HCT116 (cell line): ENCODE measurements around the gene DAPP1. TPM values are rescaled to one million over a fixed set of nuclear protein-coding genes. Genes with fewer than 3 reads are reported as not detected.

ENCODE experiments used
- ATAC-seq: fragments of 200-7000 bp; cut with Tn5 transposase; 2 replicates; pipeline ENCODE4 v1.9.1; 2020; ENCODE audit warnings: mild to moderate bottlenecking, moderate library complexity
- BruUV-seq: library from RNA; stranded (reverse); fragments of 400-500 nt; replicated peaks from 2 replicates; lab custom pipeline; 2021; lab: Mats Ljungman, UMichigan
- CTCF ChIA-PET: fragments of 300-600 bp; sonication (Branson Sonifier 250); formaldehyde crosslinking; loops from one replicate; lab custom pipeline; 2021; ENCODE audit warnings: antibody characterized with exemption; lab: Charles Lee
- POLR2A ChIA-PET: fragments of 300-600, 350-600 bp; sonication (Branson Sonifier 250); formaldehyde crosslinking; loops from one replicate; lab custom pipeline; 2021; ENCODE audit warnings: antibody characterized with exemption; lab: Charles Lee
- RAD21 ChIA-PET, 2 experiments: fragments of 300-600 bp; sonication (Branson Sonifier 250); formaldehyde crosslinking; loops; one replicate each; lab custom pipeline; 2023; ENCODE audit warnings: low total read pairs in 2 of 2; ENCODE audit not compliant: uncharacterized antibody in 2 of 2, unreplicated experiment in 2 of 2, low non-redundant PET in 1 of 2; lab: Charles Lee
- DNase-seq: peaks from one replicate; pipeline ENCODE4 v3.0.0-alpha.2; 2010; ENCODE audit warnings: low read depth, low spot score
- H2AFZ ChIP-seq: fragments of 200-600 bp; shearing (Covaris generic), sonication (generic); 2 replicates; pipeline ENCODE4 v1.6.1; 2017; ENCODE audit warnings: low read depth, mixed run types, mixed read lengths, antibody characterized with exemption, low read length; ENCODE audit not compliant: poor library complexity, severe bottlenecking
- H3K27ac ChIP-seq: 2 replicates; pipeline ENCODE4 v1.5.1; 2012; ENCODE audit warnings: low read depth, low read length
- H3K27me3 ChIP-seq: fragments of 200-600 bp; sonication (generic); 2 replicates; pipeline ENCODE4 v1.6.1; 2016; ENCODE audit warnings: mixed run types, low read length, mixed read lengths; ENCODE audit not compliant: insufficient read depth
- H3K36me3 ChIP-seq, 2 experiments: fragments of 200-500 bp in 1 of 2; fragments of 200-600 bp in 1 of 2; sonication (Bioruptor generic) in 1 of 2; sonication (generic) in 1 of 2; 2 replicates each; pipeline versions ENCODE4 v1.5.1 to v1.6.1; 2014 to 2016; ENCODE audit warnings: low read length in 2 of 2, inconsistent platforms in 1 of 2, mixed read lengths in 1 of 2, mixed run types in 1 of 2; ENCODE audit not compliant: insufficient read depth in 2 of 2, control insufficient read depth in 1 of 2
- H3K4me1 ChIP-seq, 2 experiments: fragments of 200-600 bp in 1 of 2; sonication (generic) in 1 of 2; 2 replicates each; pipeline versions ENCODE4 v1.5.1 to v1.6.1; 2012 to 2017; ENCODE audit warnings: low read length in 2 of 2, inconsistent platforms in 1 of 2, mild to moderate bottlenecking in 1 of 2, mixed read lengths in 1 of 2, mixed run types in 1 of 2, moderate library complexity in 1 of 2; ENCODE audit not compliant: insufficient read depth in 2 of 2, control insufficient read depth in 1 of 2
- H3K4me2 ChIP-seq: fragments of 200-600 bp; sonication (generic); 2 replicates; pipeline ENCODE4 v1.6.1; 2017; ENCODE audit warnings: mixed run types, low read length, mixed read lengths
- H3K4me3 ChIP-seq, 2 experiments: fragments of 200-600 bp in 1 of 2; sonication (generic) in 1 of 2; replicated peaks in 1 of 2; 2 replicates each; pipeline ENCODE4 v1.5.1; 2011 to 2016; ENCODE audit warnings: low read length in 2 of 2, control low read depth in 1 of 2, low read depth in 1 of 2, mild to moderate bottlenecking in 1 of 2, mixed read lengths in 1 of 2, mixed run types in 1 of 2
- H3K79me2 ChIP-seq: fragments of 200-600 bp; sonication (generic); 2 replicates; pipeline ENCODE4 v1.6.1; 2017; ENCODE audit warnings: mild to moderate bottlenecking, mixed run types, low read length, moderate library complexity, mixed read lengths; ENCODE audit not compliant: insufficient read depth
- H3K9ac ChIP-seq: fragments of 200-600 bp; sonication (generic); 2 replicates; pipeline ENCODE4 v1.6.1; 2016; ENCODE audit warnings: low read length, mixed read lengths
- H3K9me2 ChIP-seq: fragments of 200-600 bp; sonication (generic), shearing (Covaris generic); 2 replicates; pipeline ENCODE4 v1.6.1; 2017; ENCODE audit warnings: mixed run types, mild to moderate bottlenecking, moderate library complexity; ENCODE audit not compliant: insufficient read depth
- H3K9me3 ChIP-seq, 2 experiments: fragments of 200-500 bp in 1 of 2; fragments of 200-600 bp in 1 of 2; sonication (Bioruptor generic) in 1 of 2; sonication (generic) in 1 of 2; 2 replicates each; pipeline ENCODE4 v1.6.1; 2014 to 2017; ENCODE audit warnings: low read length in 2 of 2, mixed read lengths in 2 of 2, inconsistent platforms in 1 of 2, low read depth in 1 of 2, mild to moderate bottlenecking in 1 of 2, mixed run types in 1 of 2, moderate library complexity in 1 of 2; ENCODE audit not compliant: control insufficient read depth in 1 of 2, insufficient read depth in 1 of 2
- H4K20me1 ChIP-seq: fragments of 200-600 bp; sonication (generic), shearing (Covaris generic); 2 replicates; pipeline ENCODE4 v1.6.1; 2017; ENCODE audit warnings: mixed run types, mild to moderate bottlenecking, moderate library complexity; ENCODE audit not compliant: insufficient read depth
- ATF3 ChIP-seq: IDR thresholded peaks from 2 replicates; pipeline ENCODE4 v1.6.1; 2012
- CEBPB ChIP-seq: IDR thresholded peaks from 2 replicates; pipeline ENCODE4 v1.6.1; 2012; ENCODE audit warnings: low read depth
- ELF1 ChIP-seq: IDR thresholded peaks from 2 replicates; pipeline ENCODE4 v1.6.1; 2012; ENCODE audit warnings: low read depth, borderline replicate concordance
- EZH2 ChIP-seq: fragments of 200-600 bp; sonication (generic); IDR thresholded peaks from 2 replicates; pipeline ENCODE4 v1.6.1; 2017; ENCODE audit warnings: antibody characterized with exemption, mixed run types
- EZH2phosphoT487 ChIP-seq: fragments of 200-600 bp; IDR thresholded peaks from 2 replicates; pipeline ENCODE4 v1.6.1; 2018; ENCODE audit warnings: antibody characterized with exemption, borderline replicate concordance
- MAX ChIP-seq: IDR thresholded peaks from 2 replicates; pipeline ENCODE4 v1.6.1; 2012
- POLR2A ChIP-seq: IDR thresholded peaks from 2 replicates; pipeline ENCODE4 v1.7.0; 2011; ENCODE audit warnings: borderline replicate concordance; ENCODE audit not compliant: insufficient read depth, insufficient read length; ENCODE audit errors: extremely low read depth
- POLR2AphosphoS5 ChIP-seq: IDR thresholded peaks from 2 replicates; pipeline ENCODE4 v1.6.1; 2011; ENCODE audit warnings: mild to moderate bottlenecking, low read depth, low read length, moderate library complexity
- RAD21 ChIP-seq: IDR thresholded peaks from 2 replicates; pipeline ENCODE4 v1.6.1; 2012; ENCODE audit warnings: low read depth, mild to moderate bottlenecking
- SIN3A ChIP-seq: IDR thresholded peaks from 2 replicates; pipeline ENCODE4 v1.6.1; 2012; ENCODE audit warnings: low read depth
- SRF ChIP-seq: IDR thresholded peaks from 2 replicates; pipeline ENCODE4 v1.6.1; 2012; ENCODE audit warnings: low read depth
- YY1 ChIP-seq: IDR thresholded peaks from 2 replicates; pipeline ENCODE4 v1.6.1; 2011; ENCODE audit warnings: low read length, low read depth, moderate library complexity, mild to moderate bottlenecking; ENCODE audit not compliant: insufficient replicate concordance; ENCODE audit errors: extremely low read depth
- ZBTB33 ChIP-seq: IDR thresholded peaks from 2 replicates; pipeline ENCODE4 v1.6.1; 2011; ENCODE audit warnings: mild to moderate bottlenecking, low read length, moderate library complexity; ENCODE audit not compliant: insufficient replicate concordance; ENCODE audit errors: extremely low read depth
- ZNF274 ChIP-seq: fragments of 200-500 bp; sonication (Bioruptor generic); IDR thresholded peaks from 2 replicates; pipeline ENCODE4 v1.6.1; 2014; ENCODE audit warnings: mild to moderate bottlenecking, low read depth, low read length, inconsistent platforms
- intact Hi-C: fragments of 100-400 bp; cut with micrococcal nuclease; formaldehyde crosslinking; loops from 2 replicates; pipeline ENCODE4 v1.10.0; 2022
- total RNA-seq: library from RNA; stranded (reverse); gene quantifications from one replicate; pipeline ENCODE4 v1.2.1, GENCODE V29; 2021; ENCODE audit not compliant: unreplicated experiment

The DAPP1 gene
- total RNA-seq, 1 experiment from 2014 or later, result 0.76 TPM

GRCh38 chr4:99826016-99826415, 9.4 kb downstream of the DAPP1 start:
- ChIA-PET RAD21 (no interaction called here), POLR2A (no interaction called here), CTCF (no interaction called here)
- BruUV-seq, result no TSS peak
- Histone ChIP-seq H3K27ac (no peak overlapping the region), H3K27me3 (no peaks in the 10 kb centered on the region), H3K4me2 (no peak overlapping the region), H3K9ac (no peak overlapping the region), H3K4me1 (no peaks in the 10 kb centered on the region), H3K4me3 (no peak overlapping the region), H4K20me1 (no peaks in the 10 kb centered on the region), H3K9me3 (no peaks in the 10 kb centered on the region), H3K79me2 (no peaks in the 10 kb centered on the region), H3K9me2 (no peaks in the 10 kb centered on the region), H2AFZ (no peak overlapping the region), H3K36me3 (no peaks in the 10 kb centered on the region)
- intact Hi-C loops, result no loop called here
- DNase-seq (no peak), ATAC-seq (no peak)
- TF ChIP-seq MAX (no peak), EZH2 (no peak), ZBTB33 (no peak), SRF (no peak), POLR2A (no peak), YY1 (no peak), POLR2AphosphoS5 (no peak), SIN3A (no peak), RAD21 (no peak), EZH2phosphoT487 (no peak), CEBPB (no peak), ELF1 (no peak), ZNF274 (no peak), ATF3 (no peak)
